Globus pallidus (tissue), 1 donor: ENCODE measurements around the gene CD2AP.
"Not testable (repeated sequence)": the region's sequence is repeated elsewhere in the genome, so short reads cannot be mapped to it uniquely, and the experiment has no call there.

Source experiments
- DNase-seq: peaks from one replicate; pipeline ENCODE4 v3.0.0-alpha.2; 2015; ENCODE audit warnings: low spot score

CD2AP gene

DNA sequence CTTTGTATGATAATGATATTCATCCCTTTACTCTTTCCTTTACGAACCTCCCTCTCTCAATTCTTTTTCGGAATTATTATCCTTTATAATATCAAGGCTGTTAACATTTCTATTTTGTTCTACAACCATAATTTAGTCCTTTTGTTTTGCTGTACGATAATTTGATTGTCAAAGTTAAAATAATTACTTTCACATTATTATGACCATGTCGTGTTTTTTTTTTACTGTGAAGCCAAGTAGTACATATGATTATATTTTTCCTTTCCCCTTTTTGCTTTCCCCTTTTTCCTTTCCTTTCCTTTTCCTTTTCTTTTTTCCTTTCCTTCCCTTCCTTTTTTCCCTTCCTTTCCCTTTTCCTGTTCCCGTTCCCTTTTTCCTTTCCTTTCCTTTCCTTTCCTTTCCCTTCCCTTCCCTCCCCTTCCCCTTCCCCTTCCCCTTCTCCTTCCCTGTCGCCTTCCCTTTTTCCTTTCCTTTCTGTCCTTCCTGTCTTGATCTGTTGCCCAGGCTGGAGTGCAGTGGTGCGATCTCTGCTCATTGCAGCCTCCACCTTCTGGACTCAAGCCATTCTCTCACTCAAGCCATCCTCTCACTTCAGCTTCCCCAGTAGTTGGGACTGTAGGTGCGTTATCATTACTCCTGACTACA lies 19.5 kb downstream of the CD2AP start:
- DNase-seq = no peak

GRCh38 chr6:47502920-47503319 lies 25.3 kb downstream of the CD2AP start:
- DNase-seq = no peak

DNA sequence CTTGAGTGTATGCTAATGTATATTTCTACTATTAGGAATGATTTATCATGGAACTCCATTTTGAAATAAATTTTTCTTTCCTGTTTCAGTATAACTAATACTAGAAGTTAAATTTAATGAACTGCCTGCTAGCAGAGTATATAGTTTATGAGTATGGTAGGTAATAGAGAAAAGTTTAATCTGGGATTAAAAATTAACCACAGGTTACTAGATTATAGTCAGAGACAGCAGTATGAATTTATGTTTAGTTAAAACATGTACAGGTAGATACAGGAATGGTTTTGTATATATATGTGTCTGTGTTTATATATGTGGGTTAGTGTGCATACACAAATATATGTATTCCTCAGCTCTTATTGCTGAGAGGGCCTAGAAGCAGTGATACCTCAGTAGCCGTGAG lies 32.3 kb downstream of the CD2AP start:
- no peak for DNase-seq

- no peak for DNase-seq
These were observed 35.3 kb downstream of the CD2AP start for GRCh38 chr6:47512872-47513271.

DNA sequence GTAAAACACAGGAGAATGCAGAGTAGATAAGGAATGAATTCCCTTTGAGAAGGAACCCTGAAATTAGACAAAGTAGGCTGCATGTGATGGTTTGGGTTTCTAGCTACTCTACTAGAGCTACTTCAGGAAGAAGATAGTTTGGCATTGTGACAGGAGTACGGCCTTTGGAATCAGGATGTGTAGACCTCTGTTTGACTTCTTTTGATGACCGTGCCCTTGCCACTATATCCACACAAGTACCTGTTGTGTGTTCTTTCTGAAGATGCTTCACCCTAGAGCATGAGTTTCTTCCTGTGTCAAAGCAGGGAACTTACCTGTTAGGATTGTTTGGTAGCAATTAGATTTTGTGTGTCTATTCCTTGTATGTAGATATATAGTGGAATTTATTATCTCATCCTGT lies 41.7 kb downstream of the CD2AP start:
- DNase-seq = no peak

- DNase-seq = no peak
These were observed 42.7 kb downstream of the CD2AP start for GRCh38 chr6:47520282-47520681.

- no peak for DNase-seq
These were observed 44.4 kb downstream of the CD2AP start for GRCh38 chr6:47521961-47522360.

DNA sequence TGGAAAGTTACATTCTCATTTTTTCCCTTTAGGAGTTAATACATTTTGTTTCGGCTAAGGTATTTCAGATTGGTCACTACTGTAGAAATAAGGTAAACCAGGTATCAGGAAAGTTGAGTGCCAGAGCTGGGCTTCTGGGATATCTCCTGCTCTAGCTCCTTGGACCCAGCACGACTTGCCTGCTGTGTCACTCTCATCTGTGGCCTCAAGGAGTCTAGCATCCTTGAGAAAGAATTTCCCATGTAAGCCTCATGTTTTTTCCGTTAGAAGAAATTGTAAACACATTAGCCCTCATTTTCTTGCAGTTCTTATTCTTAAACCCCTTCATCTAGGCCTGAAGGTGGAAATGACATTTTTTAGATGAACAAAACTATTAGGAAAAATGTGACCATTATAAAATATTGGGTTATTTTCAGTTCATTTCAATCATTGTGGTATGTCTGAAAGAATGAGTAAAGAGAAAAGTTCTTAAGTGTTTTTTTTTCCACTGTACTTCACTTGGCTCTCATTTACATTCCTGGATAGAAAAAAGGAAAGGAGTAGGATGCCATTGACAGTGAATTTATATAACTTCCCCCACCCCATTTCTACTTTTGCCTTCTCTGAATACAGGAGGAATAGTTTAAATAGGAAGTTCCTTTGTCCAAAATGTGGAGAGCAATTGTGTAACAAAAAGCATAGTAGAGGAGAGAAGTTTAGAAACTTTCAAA lies 46.7 kb downstream of the CD2AP start:
- no peak for DNase-seq

- no peak for DNase-seq
These were observed 47.9 kb downstream of the CD2AP start for GRCh38 chr6:47525330-47526057.

DNA sequence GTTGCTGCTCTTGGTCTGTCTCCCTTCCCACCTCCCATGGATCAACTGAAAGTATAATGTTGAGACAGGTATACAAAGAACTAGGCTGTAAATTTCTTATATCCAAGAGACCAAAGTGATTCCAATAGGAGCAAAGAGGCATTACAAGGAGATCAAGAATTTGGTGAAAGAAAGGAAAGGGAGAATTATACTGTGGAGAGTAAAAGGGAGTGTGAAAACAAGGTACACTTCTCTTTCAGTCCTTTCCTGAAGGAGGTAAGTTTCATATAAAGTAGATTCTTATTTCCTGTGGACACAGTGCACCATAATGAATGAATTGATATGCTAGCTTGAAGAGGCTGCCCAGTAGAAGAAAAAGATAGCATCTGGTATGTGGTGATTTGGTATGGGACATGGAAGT lies 49.7 kb downstream of the CD2AP start:
- no peak for DNase-seq

DNA sequence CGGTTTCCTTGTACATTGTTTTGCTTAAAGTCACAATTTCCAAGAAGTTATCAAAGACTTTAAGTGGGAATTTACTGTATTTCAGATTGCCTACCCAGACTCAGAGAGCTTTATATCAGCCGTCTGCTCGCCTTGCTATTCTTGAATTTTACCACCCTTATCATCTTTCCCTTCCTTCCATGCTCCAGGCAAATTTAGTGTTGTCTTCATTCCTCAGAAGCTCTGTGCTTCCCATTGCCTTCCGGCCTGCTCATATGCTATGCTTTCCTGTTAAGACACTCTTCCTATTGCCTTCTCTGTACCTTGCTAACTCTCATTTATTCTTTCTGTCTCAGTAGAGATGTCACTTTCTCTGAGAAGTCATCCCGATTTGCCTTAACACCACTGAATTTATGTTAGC lies 52.1 kb downstream of the CD2AP start:
- no peak for DNase-seq

GRCh38 chr6:47532981-47533585 lies 55.5 kb downstream of the CD2AP start:
- DNase-seq = no peak

GRCh38 chr6:47534063-47534462 lies 56.5 kb downstream of the CD2AP start:
- no peak for DNase-seq

- no peak for DNase-seq
These were observed 58.0 kb downstream of the CD2AP start for GRCh38 chr6:47535316-47536225.

- DNase-seq = no peak
These were observed 59.3 kb downstream of the CD2AP start for GRCh38 chr6:47536816-47537401.

GRCh38 chr6:47545223-47545622 lies 67.6 kb downstream of the CD2AP start:
- no peak for DNase-seq

- DNase-seq = no peak
These were observed 74.1 kb downstream of the CD2AP start for GRCh38 chr6:47551670-47552069.

- DNase-seq = no peak
These were observed 74.7 kb downstream of the CD2AP start for GRCh38 chr6:47552319-47552718.

- not testable (repeated sequence) for DNase-seq
These were observed 75.7 kb downstream of the CD2AP start for GRCh38 chr6:47553243-47553642.

GRCh38 chr6:47556459-47556858 lies 78.9 kb downstream of the CD2AP start:
- not testable (repeated sequence) for DNase-seq

DNA sequence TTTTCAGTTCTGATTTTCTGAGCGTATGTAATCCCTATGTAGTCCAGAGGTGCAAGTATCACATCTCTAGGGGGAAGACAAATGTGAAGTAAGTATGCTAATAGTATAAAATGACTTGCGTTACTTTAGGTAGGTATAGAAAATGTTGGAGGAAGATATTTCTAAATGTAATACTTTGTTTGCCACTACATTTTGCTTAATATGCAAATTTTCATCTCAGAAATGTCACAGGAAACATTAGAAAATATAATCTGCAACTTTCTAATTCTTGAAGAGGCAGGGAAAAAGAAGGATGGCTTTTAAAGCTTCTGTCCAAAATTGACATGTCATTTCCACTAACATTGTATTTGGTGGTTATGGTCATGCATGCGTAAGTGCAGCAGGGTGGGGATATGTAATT lies 85.6 kb downstream of the CD2AP start:
- no peak for DNase-seq
